ENCODE measurements around the gene TRAF7. TPM values are rescaled to one million over a fixed set of nuclear protein-coding genes. Genes with fewer than 3 reads are reported as not detected.
A peak's percentile ranks its signal among the peaks of the same experiment; 100 is the strongest.

Gene TRAF7
- total and polyA plus RNA-seq, 2 of the 13 experiments (the other 11 are each of a cell fraction or from before 2014, with no cell fraction given), result 47.9 to 65.6 TPM

DNA sequence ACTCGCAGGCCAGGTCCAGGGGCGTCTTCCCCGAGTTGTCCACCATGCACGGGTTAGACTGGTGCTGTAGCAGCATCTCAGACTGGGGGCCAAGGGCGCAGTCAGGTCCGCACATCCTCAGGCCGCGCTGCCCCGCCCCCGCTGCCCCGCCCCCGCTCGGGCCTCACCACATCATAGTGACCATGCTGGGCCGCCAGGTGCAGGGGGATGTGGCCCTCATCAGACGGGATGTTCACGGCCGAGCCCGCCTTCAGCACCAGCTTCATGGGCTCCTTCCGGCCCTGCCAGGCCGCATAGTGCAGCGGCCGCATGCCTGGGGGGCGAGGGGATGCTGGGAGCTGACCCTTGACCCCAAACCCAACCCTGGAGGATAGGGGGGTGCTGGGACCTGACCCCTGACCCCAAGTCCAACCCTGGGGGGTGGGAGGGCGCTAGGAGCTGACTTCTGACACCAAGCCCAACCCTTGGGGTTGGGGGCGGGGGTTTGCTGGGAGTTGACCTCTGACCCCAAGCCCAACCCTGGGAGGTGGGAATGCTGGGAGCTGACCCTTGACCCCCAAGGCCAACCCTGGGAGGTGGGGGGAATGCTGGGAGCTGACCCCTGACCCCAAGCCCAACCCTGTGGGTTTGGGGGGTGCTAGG is 33.8 kb downstream of the TRAF7 start (continued):
- TF ChIP-seq IRF2 (CRISPR knock-in tag; IDR thresholded peaks at IDR 0.05) (no peak), JARID2 (CRISPR knock-in tag; IDR thresholded peaks at IDR 0.05; ENCODE audit: insufficient replicate concordance) (no peak), ATF7 (IDR thresholded peaks at IDR 0.05) (no peak), ATF7 (CRISPR knock-in tag; IDR thresholded peaks at IDR 0.05) (no peak), ZNF264 (CRISPR knock-in tag; IDR thresholded peaks at IDR 0.05) (no peak), HNF4G (IDR thresholded peaks at IDR 0.05; ENCODE audit: borderline replicate concordance, low read depth, low read length) (peak; percentile 85), HNF4G (CRISPR knock-in tag; IDR thresholded peaks at IDR 0.05; ENCODE audit: borderline replicate concordance, low read depth) (peak; percentile 51; the same call in 1 of the 2 replicates), CREB1 (IDR thresholded peaks at IDR 0.05) (no peak), CREB1 (CRISPR knock-in tag; IDR thresholded peaks at IDR 0.05) (no peak), ZNF143 (CRISPR knock-in tag; IDR thresholded peaks at IDR 0.05) (peak; percentile 74), ZMYM3 (CRISPR knock-in tag; IDR thresholded peaks at IDR 0.05) (no peak; the same call in 1 of the 2 replicates), RFX3 (CRISPR knock-in tag; IDR thresholded peaks at IDR 0.05) (no peak), NCOR1 (IDR thresholded peaks at IDR 0.05; ENCODE audit: borderline replicate concordance, low read length) (peak; percentile 40; the same call in 1 of the 2 replicates), FOXA1 (IDR thresholded peaks at IDR 0.05) (no peak), FOXA1 (CRISPR knock-in tag; IDR thresholded peaks at IDR 0.05) (no peak), MAF1 (CRISPR knock-in tag; IDR thresholded peaks at IDR 0.05; ENCODE audit: borderline replicate concordance) (no peak), RXRA (CRISPR knock-in tag; IDR thresholded peaks at IDR 0.05) (0 out of 2 replicates have a peak, but pooled peaks have one; percentile 15), NR2C2 (CRISPR knock-in tag; IDR thresholded peaks at IDR 0.05; ENCODE audit: borderline replicate concordance) (peak; percentile 98), FOSL1 (CRISPR knock-in tag; IDR thresholded peaks at IDR 0.05; ENCODE audit: borderline replicate concordance) (no peak)
- TF ChIP-seq, protein P1, sequence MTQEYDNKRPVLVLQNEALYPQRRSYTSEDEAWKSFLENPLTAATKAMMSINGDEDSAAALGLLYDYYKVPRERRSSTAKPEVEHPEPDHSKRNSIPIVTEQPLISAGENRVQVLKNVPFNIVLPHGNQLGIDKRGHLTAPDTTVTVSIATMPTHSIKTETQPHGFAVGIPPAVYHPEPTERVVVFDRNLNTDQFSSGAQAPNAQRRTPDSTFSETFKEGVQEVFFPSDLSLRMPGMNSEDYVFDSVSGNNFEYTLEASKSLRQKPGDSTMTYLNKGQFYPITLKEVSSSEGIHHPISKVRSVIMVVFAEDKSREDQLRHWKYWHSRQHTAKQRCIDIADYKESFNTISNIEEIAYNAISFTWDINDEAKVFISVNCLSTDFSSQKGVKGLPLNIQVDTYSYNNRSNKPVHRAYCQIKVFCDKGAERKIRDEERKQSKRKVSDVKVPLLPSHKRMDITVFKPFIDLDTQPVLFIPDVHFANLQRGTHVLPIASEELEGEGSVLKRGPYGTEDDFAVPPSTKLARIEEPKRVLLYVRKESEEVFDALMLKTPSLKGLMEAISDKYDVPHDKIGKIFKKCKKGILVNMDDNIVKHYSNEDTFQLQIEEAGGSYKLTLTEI (CRISPR knock-in tag; conservative IDR thresholded peaks at IDR 0.05), result no peak
- TF ChIP-seq, protein P2, sequence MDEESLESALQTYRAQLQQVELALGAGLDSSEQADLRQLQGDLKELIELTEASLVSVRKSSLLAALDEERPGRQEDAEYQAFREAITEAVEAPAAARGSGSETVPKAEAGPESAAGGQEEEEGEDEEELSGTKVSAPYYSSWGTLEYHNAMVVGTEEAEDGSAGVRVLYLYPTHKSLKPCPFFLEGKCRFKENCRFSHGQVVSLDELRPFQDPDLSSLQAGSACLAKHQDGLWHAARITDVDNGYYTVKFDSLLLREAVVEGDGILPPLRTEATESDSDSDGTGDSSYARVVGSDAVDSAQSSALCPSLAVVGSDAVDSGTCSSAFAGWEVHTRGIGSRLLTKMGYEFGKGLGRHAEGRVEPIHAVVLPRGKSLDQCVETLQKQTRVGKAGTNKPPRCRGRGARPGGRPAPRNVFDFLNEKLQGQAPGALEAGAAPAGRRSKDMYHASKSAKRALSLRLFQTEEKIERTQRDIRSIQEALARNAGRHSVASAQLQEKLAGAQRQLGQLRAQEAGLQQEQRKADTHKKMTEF (CRISPR knock-in tag; IDR thresholded peaks at IDR 0.05), result no peak
- TF ChIP-seq, protein P3, sequence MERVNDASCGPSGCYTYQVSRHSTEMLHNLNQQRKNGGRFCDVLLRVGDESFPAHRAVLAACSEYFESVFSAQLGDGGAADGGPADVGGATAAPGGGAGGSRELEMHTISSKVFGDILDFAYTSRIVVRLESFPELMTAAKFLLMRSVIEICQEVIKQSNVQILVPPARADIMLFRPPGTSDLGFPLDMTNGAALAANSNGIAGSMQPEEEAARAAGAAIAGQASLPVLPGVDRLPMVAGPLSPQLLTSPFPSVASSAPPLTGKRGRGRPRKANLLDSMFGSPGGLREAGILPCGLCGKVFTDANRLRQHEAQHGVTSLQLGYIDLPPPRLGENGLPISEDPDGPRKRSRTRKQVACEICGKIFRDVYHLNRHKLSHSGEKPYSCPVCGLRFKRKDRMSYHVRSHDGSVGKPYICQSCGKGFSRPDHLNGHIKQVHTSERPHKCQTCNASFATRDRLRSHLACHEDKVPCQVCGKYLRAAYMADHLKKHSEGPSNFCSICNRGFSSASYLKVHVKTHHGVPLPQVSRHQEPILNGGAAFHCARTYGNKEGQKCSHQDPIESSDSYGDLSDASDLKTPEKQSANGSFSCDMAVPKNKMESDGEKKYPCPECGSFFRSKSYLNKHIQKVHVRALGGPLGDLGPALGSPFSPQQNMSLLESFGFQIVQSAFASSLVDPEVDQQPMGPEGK (CRISPR knock-in tag; IDR thresholded peaks at IDR 0.05), result peak; percentile 36; the same call in 1 of the 2 replicates
- TF ChIP-seq, protein P4, sequence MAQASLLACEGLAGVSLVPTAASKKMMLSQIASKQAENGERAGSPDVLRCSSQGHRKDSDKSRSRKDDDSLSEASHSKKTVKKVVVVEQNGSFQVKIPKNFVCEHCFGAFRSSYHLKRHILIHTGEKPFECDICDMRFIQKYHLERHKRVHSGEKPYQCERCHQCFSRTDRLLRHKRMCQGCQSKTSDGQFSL (CRISPR knock-in tag; IDR thresholded peaks at IDR 0.05), result peak; percentile 65; the same call in 1 of the 2 replicates
- TF ChIP-seq, protein P5, sequence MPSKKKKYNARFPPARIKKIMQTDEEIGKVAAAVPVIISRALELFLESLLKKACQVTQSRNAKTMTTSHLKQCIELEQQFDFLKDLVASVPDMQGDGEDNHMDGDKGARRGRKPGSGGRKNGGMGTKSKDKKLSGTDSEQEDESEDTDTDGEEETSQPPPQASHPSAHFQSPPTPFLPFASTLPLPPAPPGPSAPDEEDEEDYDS (CRISPR knock-in tag; IDR thresholded peaks at IDR 0.05), result no peak
- TF ChIP-seq, protein P6, sequence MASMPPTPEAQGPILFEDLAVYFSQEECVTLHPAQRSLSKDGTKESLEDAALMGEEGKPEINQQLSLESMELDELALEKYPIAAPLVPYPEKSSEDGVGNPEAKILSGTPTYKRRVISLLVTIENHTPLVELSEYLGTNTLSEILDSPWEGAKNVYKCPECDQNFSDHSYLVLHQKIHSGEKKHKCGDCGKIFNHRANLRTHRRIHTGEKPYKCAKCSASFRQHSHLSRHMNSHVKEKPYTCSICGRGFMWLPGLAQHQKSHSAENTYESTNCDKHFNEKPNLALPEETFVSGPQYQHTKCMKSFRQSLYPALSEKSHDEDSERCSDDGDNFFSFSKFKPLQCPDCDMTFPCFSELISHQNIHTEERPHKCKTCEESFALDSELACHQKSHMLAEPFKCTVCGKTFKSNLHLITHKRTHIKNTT (CRISPR knock-in tag; IDR thresholded peaks at IDR 0.05), result no peak
